GM21390 (cell line): ENCODE measurements around the gene EIF4EBP2.

Experiments
- ATAC-seq: cut with Tn5 transposase; IDR thresholded peaks from one replicate; pipeline ENCODE4 v1.9.1; 2021; ENCODE audit not compliant: unreplicated experiment

EIF4EBP2 gene, protein sequence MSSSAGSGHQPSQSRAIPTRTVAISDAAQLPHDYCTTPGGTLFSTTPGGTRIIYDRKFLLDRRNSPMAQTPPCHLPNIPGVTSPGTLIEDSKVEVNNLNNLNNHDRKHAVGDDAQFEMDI

GRCh38 chr10:70404036-70404786, at the start of gene EIF4EBP2:
TSS of gene EIF4EBP2 (plus strand) at chr10:70404145. CDS start at chr10:70404402, 257 bp downstream.
- ATAC-seq, result peak; percentile 79

DNA sequence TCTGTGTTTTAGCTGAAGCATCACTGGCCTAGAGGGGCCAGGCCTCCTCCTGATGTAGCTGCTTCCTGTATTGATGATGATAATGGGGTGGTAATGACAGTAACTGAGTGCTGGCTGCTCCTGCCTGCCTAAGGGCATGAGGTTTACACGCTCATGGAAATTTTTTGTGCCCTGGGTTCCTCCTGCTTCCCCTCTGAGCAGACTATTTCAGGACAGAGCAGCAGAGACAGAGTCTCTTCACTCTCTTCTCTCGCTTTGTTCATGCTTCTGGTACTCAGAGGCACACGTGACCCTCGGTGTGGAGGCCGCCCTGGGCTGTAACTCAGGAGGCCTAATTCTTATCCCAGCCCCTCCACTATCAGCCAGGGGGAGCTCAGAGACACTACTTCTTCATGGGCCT, 49.4 kb upstream of the EIF4EBP2 start:
- ATAC-seq, result no peak

DNA sequence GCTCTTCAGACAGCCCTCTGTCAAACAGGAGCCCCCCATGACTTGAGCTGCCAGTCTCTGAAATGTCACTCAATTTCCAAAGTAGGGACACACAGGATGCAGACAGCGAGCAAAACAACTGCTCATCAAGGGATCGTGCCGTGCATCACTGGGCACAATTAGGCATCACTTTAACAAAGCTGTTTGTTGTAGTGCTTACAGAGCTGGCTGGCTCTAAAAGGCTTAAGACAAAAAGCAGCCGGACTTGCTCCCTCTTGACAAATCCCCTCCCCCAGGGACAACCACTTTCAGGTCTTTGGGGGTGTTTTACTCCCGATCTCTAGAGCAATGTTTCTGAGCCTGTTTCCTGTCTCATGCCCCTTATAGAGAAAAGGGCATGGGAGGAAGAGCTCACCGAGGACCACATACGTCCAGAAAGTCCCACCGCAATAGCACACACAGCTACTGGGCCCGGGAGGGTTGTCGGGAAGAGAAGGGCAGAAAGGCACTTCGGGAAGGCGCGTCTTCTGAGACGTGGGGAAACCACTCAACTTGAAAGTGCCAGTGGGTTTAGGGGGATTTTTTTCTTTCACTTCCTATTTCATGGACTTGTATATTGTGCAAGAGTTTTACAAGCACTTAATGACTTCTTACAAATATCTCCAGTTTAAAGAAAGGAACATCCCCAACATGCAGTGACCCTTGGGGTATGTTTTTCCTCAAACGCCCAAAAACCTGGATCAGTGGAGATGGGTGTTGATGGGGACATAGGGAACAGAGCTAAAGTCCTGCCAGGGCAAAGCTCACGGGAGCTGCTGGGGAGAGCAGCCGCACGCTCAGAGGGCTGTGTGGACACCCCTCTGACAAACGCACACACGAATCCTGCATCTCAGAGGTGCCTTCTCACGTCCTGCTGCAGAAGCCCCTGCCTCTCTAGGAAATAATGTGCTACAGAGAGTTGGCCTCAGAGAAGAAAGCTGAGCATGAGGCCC, 48.6 kb upstream of the EIF4EBP2 start:
- peak; percentile 69 for ATAC-seq

DNA sequence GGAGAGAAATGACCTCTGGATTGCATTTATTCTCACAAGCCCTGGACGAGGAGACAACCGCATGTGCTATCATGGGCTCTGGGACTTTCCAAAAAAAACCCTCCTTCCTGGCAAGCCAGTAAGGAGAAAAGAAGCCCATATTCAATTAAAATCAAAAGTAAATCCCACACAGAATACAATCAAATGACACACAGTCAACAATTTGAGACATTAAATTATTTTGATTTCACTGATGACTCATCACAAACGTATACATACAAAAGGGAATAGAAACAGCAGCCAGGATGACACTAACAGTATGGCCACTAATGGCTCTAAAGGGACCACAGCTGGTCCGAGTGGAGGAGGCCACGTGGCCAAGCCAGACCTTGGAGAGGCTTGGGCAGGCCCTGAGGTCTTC, 46.4 kb upstream of the EIF4EBP2 start:
- no peak for ATAC-seq

- ATAC-seq, result no peak
Measured at GRCh38 chr10:70358446-70358845, 45.5 kb upstream of the EIF4EBP2 start.

GRCh38 chr10:70359017-70359550, 44.9 kb upstream of the EIF4EBP2 start:
- no peak for ATAC-seq

DNA sequence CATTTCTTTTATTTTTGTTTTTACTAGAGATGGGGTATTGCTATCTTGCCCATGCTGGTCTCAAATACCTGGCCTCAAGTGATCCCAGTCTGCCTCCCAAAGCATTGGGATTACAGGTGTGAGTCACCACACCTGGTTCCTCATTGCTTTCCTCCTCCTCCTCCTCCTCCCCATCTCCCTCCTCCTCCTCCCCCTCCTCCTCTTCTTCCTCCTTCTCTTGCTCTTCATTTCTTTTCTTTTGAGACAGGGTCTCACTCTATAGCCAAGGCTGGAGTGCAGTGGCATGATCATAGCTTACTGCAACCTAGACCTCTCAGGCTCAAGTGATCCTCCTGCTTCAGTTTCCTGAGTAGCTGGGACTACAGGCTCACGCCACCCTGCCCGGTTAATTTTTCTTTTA, 43.7 kb upstream of the EIF4EBP2 start:
- no peak for ATAC-seq

- no peak for ATAC-seq
Measured at GRCh38 chr10:70362328-70362727, 41.6 kb upstream of the EIF4EBP2 start.

DNA sequence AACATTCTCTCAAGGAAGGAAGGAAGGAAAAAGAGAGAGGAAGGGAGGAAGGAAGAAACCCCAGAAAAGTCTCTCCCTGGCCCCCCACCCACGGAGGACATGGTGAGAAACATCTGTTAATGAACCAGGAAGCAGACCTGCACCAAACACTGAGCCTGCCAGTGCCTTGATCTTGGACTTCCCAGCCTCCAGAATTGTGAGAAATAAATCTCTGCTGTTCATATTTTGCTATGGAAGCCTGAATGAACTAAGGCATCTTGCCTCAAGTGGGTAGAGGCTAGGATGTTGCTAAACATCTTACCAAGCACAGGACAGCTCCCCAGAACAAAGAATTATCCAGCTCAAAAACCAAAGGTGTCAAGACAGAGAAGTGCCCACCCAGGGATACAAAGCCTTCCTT, 40.7 kb upstream of the EIF4EBP2 start:
- no peak for ATAC-seq

- peak; percentile 91 for ATAC-seq
Measured at GRCh38 chr10:70363971-70364771, 39.8 kb upstream of the EIF4EBP2 start.

GRCh38 chr10:70364772-70365091, 39.2 kb upstream of the EIF4EBP2 start:
- no peak for ATAC-seq

GRCh38 chr10:70367195-70367796, 36.6 kb upstream of the EIF4EBP2 start:
- ATAC-seq, result no peak

GRCh38 chr10:70368774-70369482, 35.0 kb upstream of the EIF4EBP2 start:
- no peak for ATAC-seq

DNA sequence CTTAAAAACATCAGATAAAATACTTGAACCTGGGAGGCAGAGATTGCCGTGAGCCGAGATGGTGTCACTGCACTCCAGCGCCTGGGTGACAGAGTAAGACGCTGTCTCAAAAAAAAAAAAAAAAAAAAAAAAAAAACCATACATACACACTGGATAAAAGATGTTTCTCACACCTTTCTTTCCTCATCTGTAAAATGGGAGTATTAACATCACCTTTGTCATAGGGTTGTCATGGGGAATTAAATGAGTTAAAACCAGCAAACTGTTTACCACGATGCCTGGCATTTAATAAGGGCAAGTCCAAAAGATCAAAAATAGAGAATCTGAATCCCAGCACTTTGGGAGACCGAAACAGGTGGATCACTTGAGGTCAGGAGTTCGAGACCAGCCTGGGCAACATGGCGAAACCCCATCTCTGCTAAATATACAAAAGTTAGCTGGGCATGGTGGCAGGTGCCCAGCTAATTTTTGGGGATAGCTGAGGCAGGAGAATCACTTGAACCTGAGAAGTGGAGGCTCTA, 34.4 kb upstream of the EIF4EBP2 start:
- no peak for ATAC-seq

- ATAC-seq, result no peak
Measured at GRCh38 chr10:70370766-70371165, 33.2 kb upstream of the EIF4EBP2 start.

DNA sequence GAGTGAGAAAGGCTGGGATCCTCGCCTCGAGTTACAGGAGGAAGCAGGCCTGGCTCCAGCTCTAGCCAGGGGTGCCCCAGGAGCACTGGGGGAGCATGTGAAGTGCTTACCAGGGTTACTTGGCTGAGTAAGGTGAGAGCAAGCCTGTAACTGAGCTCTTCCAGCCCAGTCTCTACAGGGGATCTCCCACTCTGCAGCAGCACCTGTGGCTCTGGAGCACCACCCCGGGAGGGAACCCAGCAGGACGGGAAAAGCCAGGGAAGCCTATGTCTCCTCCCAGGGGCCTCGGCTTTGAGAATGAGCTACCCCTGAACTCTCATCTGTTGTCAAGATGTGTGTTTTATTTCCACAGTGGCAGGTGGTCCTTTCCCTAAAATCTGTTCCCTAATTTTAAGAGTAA, 32.1 kb upstream of the EIF4EBP2 start:
- no peak for ATAC-seq

GRCh38 chr10:70374775-70375614, 28.9 kb upstream of the EIF4EBP2 start:
- no peak for ATAC-seq
